GM18873 (cell line): Measurements from ENCODE around the gene SLIT1.
A peak's percentile ranks its signal among the peaks of the same experiment; 100 is the strongest.

ENCODE experiments used
- ATAC-seq: cut with Tn5 transposase; IDR thresholded peaks from one replicate; pipeline ENCODE4 v1.9.1; 2021; ENCODE audit warnings: mild to moderate bottlenecking, moderate library complexity, moderate number of reproducible peaks; ENCODE audit not compliant: unreplicated experiment, low FRiP score

SLIT1 gene

GRCh38 chr10:97013568-97013967 is 172.2 kb downstream of the SLIT1 start:
- no peak for ATAC-seq

DNA sequence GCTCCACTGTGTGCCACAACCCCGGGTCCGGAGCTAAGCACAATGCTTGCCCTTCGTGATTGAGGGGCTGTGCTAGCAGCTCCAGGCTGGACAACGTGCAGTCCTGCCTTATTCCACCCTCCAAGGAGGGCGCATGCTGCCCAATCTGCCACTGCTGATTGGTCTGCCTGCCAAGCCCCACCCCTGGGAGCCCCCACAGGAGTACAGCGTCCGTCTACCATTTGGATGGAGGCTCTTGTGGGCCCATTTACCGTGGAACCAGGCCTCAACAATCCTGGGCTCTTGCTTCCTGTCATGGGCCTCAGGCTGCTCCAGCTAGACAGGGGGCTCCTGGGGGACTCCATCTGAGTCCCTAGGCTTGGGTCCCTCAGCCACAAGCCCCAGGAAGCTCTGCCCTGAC is 173.3 kb downstream of the SLIT1 start:
- no peak for ATAC-seq

GRCh38 chr10:97011397-97011796 is 174.4 kb downstream of the SLIT1 start:
- no peak for ATAC-seq

DNA sequence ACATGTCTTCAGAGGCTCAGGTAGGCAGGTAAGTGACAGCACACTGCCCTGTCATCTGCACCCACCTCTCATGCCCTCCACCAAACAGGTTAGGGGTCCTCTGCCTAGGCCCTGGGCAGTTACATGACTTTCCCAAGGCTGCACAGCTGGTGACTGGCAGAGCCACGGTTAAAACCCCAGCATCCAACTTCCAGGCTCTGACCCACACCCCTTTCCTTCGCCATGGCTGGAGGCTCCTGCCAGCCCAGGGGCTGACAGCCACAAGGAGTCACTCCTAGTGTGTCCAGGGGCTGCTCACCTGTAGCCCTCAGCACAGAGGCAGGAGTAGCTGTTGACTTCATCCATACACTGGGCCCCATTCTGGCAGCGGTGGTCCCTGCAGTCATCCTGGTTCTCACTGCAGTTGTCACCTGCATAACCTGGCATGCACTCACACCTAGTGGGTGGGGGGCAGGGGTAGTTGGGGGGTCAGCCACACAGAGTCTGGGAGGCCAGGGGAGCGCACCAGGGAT is 175.0 kb downstream of the SLIT1 start:
- ATAC-seq: no peak

- no peak for ATAC-seq
Measured at GRCh38 chr10:97007417-97007816, 178.3 kb downstream of the SLIT1 start.

DNA sequence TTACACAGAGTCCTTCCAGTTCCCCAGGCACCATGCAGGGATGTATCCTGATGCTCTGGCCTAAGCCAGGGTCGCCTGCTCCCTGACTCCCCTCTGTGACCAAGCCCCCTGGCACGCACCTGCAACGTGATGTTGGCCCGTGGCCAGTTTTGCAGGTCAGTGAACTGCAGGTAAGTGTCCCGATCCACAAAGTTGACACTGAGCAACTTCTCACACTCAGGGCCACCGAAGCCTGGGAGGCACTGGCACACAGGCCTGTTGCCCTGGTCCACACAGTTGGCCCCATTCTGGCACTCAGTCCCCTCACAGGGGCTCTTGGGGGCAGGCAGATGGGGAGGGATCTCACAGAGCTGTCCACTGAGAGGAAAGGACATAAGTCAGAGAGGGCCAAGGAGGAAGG is 179.4 kb downstream of the SLIT1 start:
- ATAC-seq: no peak

- no peak for ATAC-seq
Measured at GRCh38 chr10:97005349-97005748, 180.4 kb downstream of the SLIT1 start.

GRCh38 chr10:97004591-97004990 is 181.2 kb downstream of the SLIT1 start:
- ATAC-seq: no peak

DNA sequence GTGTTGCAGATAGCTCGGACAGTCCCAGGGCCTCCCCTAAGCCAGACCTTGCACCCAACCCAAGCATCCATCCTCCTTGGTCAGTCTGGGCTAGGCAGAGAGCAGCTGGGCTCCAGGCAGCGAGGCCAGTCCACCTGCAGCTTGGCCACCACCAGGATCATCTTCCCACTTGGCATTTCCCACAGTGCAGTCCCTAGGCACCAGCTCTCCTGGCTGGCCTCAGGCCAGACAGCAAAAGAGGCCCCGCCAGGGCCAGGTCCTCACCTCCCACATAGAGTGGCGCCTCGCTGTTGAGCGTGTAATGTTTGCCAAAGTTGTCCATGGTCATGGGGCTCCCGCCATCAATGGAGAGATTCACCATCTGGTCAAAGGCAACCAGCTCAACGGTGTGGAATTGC is 182.0 kb downstream of the SLIT1 start:
- no peak for ATAC-seq

- no peak for ATAC-seq
Measured at GRCh38 chr10:97003151-97003803, 182.5 kb downstream of the SLIT1 start.

DNA sequence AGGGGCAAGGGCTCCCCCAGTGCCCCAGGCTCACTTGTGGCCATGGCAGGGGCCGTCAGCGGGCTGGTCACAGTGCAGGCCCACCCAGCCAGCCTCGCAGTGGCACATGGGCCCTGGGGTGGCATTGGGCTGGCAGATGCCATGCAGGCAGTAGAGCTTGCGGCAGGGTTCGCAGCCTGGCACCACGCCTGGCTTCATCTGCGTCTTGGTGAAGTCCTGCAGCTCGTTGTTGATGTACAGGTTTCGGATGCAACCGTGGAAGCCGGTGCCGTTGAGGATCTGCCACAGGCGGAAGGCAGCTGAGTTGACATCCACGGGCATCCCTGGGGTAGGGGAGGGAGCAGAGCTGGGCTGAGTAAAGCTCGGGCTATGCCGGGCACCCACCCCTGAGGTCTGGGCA is 183.1 kb downstream of the SLIT1 start:
- no peak for ATAC-seq

DNA sequence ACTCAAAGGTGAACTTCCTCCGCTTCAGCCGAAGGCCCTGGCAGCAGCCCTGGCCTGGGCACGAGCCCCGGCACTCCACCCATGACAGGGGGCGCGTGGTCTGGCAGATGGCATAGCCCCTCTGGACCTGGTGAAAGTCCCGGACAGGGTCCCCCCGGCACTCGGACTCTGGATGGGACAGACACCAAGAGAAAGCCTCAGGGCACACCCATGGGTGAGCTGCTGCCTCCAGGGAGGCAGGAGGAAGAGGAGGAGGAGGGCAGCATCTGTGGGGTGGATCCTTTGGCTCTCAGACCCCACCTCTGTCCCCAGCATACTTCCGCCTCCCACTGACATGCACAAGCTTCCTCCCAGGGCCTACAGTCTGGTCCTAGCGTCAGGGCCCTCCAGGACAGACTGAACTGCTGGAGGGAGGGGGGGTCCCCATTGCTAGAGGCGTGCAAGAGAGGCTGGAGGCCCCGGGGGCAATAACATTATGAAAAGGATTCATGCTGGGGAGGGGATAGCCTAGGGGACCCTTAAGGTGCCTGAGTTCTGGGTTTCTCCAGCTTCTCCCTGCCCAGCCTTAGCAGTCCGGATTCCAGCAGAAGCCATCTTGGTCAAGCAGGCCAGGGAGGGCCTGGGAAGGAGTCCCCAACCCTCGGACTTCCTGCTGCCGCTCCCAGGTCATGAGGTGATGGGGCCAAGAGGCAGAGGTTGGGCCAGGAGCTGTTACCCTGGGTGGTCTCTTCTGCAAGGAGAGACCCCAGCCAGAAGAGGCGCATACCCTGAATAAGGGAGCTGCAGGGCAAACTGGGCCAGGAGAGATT is 184.4 kb downstream of the SLIT1 start:
- ATAC-seq: no peak

DNA sequence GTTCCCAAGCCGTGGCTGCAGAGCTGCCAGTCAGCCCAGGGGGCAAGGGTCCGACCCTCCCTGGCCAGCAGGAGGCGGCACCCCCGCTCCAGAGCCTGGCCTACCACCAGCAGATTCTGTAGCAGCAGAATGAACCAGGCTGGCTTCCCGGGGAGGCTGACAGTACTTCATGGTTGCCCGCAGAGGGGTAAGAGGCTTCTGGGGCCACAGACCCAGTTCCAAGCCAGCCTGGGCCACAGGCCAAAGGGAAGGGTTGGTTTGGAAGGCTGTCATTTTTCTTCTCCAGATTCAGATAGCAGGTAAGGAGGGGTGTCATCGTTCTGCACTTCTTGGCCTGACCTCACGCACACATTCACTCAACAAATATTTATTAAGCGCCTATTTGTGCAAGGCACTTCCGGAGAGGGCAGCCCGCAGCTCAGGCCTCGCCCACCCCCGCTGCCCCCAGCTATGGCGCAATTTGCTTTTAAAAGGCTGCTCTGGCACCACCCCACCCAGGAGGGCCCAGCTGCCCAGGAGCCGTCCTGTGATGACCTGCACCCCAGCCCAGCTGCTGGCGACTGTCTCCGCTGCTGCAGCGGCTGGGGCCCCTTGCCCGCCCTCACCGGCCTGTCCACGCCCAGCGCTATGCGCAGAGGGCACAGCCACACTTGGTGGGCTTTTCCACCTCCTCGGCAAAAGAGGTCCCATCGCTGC is 185.1 kb downstream of the SLIT1 start:
- ATAC-seq: no peak

DNA sequence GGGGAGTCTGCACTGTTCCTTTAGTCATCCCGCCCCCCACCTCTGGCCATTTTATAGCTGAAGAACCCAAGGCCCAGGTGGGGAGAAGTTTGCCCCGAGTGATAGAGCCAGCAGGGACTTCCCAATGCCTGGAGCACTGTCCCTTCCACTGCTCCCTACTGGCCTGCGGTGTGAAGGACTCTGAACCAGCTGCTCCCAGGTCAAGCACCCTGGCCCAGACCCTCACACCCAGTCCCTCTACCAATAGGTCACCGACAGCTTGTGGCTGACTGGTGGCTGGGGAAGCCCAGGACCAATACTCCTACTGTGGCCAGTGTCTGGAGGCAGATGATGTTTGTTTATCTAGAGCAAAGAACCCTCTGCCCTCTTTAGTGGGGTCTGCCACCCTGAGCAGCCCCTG is 185.8 kb downstream of the SLIT1 start:
- ATAC-seq: no peak

GRCh38 chr10:96999337-96999736 is 186.4 kb downstream of the SLIT1 start:
- no peak for ATAC-seq

DNA sequence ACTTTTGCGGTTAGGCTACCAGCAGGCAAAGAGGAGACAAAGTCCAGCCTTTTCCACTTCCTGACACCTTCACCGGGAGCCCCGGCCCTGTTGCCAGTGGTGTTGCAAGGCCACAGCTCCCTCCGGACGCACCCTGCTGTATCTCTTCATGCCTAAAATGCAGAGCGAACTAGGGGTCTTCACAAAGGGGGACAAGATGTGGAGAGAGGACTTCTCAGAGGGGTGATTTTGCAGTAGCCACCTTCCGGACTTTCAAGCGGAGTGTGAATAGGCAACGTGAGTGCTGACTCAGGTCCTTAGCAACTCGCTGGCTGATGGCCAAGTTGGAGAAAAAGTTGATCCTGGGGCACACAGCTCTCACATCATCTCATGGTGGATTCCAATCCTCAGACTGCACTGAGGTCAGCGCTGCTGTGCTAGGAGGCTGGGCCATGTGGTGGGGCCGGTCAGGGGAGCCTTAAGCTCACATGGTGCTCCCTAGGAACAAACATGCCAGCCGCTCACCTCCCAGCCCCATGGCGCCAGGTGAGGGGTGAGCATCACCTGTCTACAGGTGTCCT is 187.3 kb downstream of the SLIT1 start:
- ATAC-seq: no peak

DNA sequence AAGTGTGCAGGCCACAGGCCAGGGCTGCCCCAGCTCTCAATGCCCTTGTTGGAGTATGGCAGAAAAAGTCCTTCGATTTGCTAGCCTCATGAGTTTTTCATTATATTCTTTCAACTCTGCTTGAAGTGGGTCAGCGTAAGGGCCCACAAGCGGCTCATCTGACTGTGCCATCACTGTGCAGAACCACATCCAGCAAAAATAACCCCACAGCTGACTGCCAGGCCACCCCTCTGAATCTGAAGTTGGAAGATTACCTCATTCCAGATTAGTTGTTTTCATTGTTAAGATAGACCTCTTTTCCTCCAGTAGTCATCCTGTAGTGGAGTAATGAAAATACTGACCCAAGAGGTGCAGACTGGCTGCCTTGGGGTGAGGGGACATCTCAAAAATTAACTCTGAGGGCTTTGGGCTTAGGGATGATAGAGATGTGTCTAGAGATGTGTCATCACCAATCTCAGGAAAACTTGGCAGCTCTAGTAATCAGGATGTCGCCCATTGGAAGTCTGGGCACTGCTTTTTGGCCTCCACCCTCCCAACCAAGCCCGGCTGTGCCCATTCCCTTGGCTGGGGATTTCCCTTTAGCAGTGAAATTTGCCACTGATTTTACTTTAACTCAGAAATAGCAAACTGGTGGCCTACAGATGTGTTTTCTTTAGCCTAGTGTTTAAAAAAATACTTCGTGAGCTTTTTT is 189.3 kb downstream of the SLIT1 start:
- ATAC-seq: no peak

- ATAC-seq: no peak
Measured at GRCh38 chr10:96995851-96996250, 189.9 kb downstream of the SLIT1 start.

DNA sequence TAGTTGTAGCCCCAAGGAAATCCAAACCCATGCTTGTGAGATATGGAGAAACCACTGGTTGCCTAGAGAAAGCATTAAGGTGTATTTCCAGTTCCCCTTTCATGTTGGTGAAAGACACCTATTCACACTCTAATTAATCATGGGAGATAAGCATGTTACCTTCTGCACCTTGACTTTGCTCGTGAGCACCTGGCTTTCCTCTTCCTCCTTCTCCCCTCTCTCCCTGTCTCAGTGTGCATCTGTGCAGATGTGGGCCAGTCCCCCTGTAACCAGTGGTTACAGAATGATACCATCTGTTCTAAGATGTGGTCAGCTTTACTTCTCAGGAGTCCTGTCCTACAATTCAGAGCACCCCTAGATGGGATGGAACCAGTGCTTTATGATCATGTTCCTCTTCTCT is 193.0 kb downstream of the SLIT1 start:
- ATAC-seq: peak; percentile 65

DNA sequence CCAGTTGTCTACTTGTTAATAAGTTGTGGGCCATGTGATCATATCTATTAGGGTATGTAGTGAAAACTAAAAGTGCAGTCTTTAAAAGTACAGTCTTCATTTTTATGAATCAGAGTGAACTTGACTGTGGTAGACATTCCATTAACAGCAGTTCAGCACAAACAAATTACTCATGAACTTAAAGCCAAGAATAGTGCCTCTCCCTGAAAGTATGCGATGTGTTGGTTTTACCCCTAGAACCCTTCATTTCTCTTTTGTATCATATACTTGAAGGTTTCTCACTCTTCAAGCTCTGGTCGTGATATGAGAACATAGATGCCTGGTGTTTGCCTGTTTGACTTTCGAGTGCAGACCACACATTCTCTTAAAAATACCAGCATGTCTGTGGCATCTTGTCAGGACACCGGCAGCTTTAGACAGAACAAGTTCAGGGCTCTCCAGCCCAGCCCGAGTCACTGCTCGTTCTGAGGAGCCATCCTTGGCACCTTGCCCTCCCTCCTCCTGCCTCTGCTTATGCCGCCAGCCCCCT is 194.4 kb downstream of the SLIT1 start:
- peak; percentile 57 for ATAC-seq
